Peyer's patch (tissue), 4 donors: ENCODE results near the gene OBP2B.
"Not testable (repeated sequence)": the region's sequence is repeated elsewhere in the genome, so short reads cannot be mapped to it uniquely, and the experiment has no call there.

Experiments used
- POLR2A ChIP-seq, 2 donors: fragments of 450-650 bp; IDR thresholded peaks; one replicate each; pipeline ENCODE4 v1.5.1; 2017; ENCODE audit warnings: antibody characterized with exemption in 2 of 2, mild to moderate bottlenecking in 2 of 2, moderate library complexity in 2 of 2
- TF ChIP-seq, protein P1 (sequence below), 6 experiments: fragments of 450-650 bp in 4 of 6; fragments of 200-600 bp in 2 of 6; sonication (generic) in 1 of 6; IDR thresholded peaks; one replicate each; pipeline ENCODE4 v1.5.1; 2017 to 2019; ENCODE audit warnings: antibody characterized with exemption in 6 of 6, mild to moderate bottlenecking in 3 of 6, moderate library complexity in 1 of 6

DNA sequence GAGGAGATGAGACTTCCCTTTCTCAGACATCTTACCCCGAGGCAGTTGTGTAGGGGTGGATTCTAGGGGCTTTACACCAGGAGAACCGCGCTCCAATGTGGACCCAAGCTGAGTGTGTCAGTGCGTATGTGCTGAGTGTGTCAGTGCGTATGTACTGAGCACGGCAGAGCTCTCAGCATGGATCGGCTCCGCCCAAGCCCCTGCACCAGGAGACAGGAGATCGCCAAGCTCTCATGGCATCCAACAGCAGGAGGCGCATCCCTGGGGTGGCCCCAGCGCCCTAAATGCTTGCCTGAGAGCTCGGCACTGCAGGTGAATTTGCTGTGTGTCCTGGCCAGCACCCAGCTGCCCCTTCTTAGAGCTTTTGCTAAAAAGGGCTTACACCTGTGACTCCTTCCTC, 12.9 kb upstream of the OBP2B start:
- TF ChIP-seq, protein P1, sequence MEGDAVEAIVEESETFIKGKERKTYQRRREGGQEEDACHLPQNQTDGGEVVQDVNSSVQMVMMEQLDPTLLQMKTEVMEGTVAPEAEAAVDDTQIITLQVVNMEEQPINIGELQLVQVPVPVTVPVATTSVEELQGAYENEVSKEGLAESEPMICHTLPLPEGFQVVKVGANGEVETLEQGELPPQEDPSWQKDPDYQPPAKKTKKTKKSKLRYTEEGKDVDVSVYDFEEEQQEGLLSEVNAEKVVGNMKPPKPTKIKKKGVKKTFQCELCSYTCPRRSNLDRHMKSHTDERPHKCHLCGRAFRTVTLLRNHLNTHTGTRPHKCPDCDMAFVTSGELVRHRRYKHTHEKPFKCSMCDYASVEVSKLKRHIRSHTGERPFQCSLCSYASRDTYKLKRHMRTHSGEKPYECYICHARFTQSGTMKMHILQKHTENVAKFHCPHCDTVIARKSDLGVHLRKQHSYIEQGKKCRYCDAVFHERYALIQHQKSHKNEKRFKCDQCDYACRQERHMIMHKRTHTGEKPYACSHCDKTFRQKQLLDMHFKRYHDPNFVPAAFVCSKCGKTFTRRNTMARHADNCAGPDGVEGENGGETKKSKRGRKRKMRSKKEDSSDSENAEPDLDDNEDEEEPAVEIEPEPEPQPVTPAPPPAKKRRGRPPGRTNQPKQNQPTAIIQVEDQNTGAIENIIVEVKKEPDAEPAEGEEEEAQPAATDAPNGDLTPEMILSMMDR (IDR thresholded peaks at IDR 0.05): not testable (repeated sequence)
- not testable (repeated sequence) for TF ChIP-seq POLR2A (IDR thresholded peaks at IDR 0.05)
